ENCODE results near the gene STK36.

GRCh38 chr2:218709908-218710307, 38.0 kb downstream of the STK36 start:
- no peak for TF ChIP-seq CTCF (IDR thresholded peaks at IDR 0.05; ENCODE audit: poor library complexity)
- TF ChIP-seq EZH2 (IDR thresholded peaks at IDR 0.05; ENCODE audit: borderline replicate concordance) = no peak
